ENCODE results near the gene SRPK2.
"Not testable (repeated sequence)": the region's sequence is repeated elsewhere in the genome, so short reads cannot be mapped to it uniquely, and the experiment has no call there.

Gene SRPK2

GRCh38 chr7:105365541-105366534 lies 22.9 kb downstream of the SRPK2 start:
- H3K4me3 Mint-ChIP-seq, result no peak overlapping the region

DNA sequence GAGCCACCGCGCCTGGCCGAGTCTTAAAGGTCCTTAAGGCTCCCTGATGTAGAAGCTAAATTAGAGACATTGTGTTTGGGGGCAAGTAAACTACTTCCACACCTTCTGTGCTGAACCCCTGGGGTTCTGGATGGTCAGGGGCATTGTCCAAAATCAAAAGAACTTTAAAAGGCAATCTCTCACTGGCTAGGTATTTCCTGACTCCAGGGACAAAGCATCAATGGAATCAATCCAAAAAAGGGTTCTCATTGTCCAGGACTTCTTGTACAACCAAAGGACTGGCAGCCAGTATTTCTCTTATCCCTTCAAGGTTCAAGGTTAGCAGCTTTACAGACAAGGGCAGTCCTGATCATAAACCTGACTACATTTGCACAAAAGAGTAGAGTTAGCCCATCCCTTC lies 24.0 kb downstream of the SRPK2 start:
- Mint-ChIP-seq H3K4me1 (peaks cover 42% of the 10 kb centered on the region), H3K36me3 (ENCODE audit: insufficient read depth) (peaks cover 2% of the 10 kb centered on the region), H3K4me3 (no peak overlapping the region), H3K27me3 (no peaks in the 10 kb centered on the region), H3K27ac (ENCODE audit: low read depth) (no peak overlapping the region), H3K9me3 (no peaks in the 10 kb centered on the region)
- no peak for DNase-seq (ENCODE audit: low spot score in 2 of 2)
- no peak for ATAC-seq (replicated peaks; ENCODE audit: extremely low read depth, poor library complexity, severe bottlenecking)

More at GRCh38 chr7:105365541-105366534, 22.9 kb downstream of the SRPK2 start:
- Mint-ChIP-seq H3K27me3 (no peaks in the 10 kb centered on the region), H3K4me1 (peaks cover 39% of the 10 kb centered on the region), H3K36me3 (ENCODE audit: insufficient read depth) (peaks cover 2% of the 10 kb centered on the region), H3K9me3 (no peaks in the 10 kb centered on the region), H3K27ac (ENCODE audit: low read depth) (peak overlapping the region; percentile 35)
- ATAC-seq (replicated peaks; ENCODE audit: extremely low read depth, poor library complexity, severe bottlenecking) (no peak), DNase-seq (ENCODE audit: low spot score in 2 of 2) (no peak)

DNA sequence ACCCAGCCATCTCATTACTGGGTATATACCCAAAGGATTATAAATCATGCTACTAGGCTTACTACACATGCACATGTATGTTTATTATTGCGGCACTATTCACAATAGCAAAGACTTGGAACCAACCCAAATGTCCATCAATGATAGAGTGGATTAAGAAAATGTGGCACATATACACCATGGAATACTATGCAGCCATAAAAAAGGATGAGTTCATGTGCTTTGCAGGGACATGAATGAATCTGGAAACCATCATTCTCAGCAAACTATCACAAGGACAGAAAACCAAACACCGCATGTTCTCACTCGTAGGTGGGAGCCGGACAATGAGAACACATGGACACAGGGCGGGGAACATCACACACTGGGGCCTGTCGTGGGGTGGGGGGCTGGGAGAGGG lies 25.1 kb downstream of the SRPK2 start:
- ATAC-seq (replicated peaks; ENCODE audit: extremely low read depth, poor library complexity, severe bottlenecking); H3K36me3 Mint-ChIP-seq (ENCODE audit: insufficient read depth); H3K4me3 Mint-ChIP-seq; H3K27ac Mint-ChIP-seq (ENCODE audit: low read depth); DNase-seq (ENCODE audit: low spot score in 2 of 2); H3K27me3 Mint-ChIP-seq; H3K9me3 Mint-ChIP-seq: not testable (repeated sequence)
- H3K4me1 Mint-ChIP-seq, result peaks cover 47% of the 10 kb centered on the region

DNA sequence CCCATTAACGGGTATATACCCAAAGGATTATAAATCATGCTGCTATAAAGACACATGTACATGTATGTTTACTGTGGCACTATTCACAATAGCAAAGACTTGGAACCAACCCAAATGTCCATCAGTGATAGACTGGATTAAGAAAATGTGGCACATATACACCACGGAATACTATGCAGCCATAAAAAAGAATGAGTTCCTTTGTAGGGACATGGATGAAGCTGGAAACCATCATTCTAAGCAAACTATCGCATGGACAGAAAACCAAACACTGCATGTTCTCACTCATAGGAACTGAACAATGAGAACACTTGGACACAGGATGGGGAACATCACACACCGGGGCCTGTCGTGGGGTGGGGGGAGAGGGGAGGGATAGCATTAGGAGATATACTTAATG lies 26.0 kb downstream of the SRPK2 start:
- H3K27ac Mint-ChIP-seq (ENCODE audit: low read depth); H3K4me3 Mint-ChIP-seq; H3K36me3 Mint-ChIP-seq (ENCODE audit: insufficient read depth); H3K27me3 Mint-ChIP-seq; ATAC-seq (replicated peaks; ENCODE audit: extremely low read depth, poor library complexity, severe bottlenecking); DNase-seq (ENCODE audit: low spot score in 2 of 2); H3K9me3 Mint-ChIP-seq: not testable (repeated sequence)
- H3K4me1 Mint-ChIP-seq, result peaks cover 51% of the 10 kb centered on the region

DNA sequence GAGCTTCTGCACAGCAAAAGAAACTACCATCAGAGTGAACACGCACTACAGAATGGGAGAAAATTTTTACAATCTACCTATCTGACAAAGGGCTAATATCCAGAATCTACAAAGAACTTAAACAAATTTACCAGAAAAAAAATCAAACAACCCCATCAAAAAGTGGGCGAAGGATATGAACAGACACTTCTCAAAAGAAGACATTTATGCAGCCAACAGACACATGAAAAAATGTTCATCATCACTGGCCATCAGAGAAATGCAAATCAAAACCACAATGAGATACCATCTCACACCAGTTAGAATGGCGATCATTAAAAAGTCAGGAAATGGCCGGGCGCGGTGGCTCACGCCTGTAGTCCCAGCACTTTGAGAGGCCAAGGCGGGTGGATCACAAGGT lies 26.7 kb downstream of the SRPK2 start:
- not testable (repeated sequence) for ATAC-seq (replicated peaks; ENCODE audit: extremely low read depth, poor library complexity, severe bottlenecking); H3K36me3 Mint-ChIP-seq (ENCODE audit: insufficient read depth); H3K4me3 Mint-ChIP-seq; H3K27me3 Mint-ChIP-seq; DNase-seq (ENCODE audit: low spot score in 2 of 2); H3K9me3 Mint-ChIP-seq; H3K27ac Mint-ChIP-seq (ENCODE audit: low read depth)
- peaks cover 51% of the 10 kb centered on the region for H3K4me1 Mint-ChIP-seq

DNA sequence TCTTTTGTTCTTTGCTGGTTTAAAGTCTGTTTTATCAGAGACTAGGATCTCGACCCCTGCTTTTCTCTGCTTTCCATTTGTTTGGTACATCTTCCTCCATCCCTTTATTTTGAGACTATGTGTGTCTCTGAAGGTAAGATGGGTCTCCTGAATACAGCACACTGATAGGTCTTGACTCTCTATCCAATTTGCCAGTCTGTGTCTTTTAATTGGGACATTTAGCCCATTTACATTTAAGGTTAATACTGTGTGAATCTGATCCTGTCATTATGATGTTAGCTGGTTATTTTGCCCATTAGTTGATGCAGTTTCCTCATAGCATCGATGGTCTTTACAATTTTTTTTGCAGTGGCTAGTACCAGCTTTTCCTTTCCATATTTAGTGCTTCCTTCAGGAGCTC lies 28.6 kb downstream of the SRPK2 start:
- not testable (repeated sequence) for H3K27me3 Mint-ChIP-seq; DNase-seq (ENCODE audit: low spot score in 2 of 2); ATAC-seq (replicated peaks; ENCODE audit: extremely low read depth, poor library complexity, severe bottlenecking); H3K27ac Mint-ChIP-seq (ENCODE audit: low read depth); H3K9me3 Mint-ChIP-seq; H3K4me3 Mint-ChIP-seq; H3K36me3 Mint-ChIP-seq (ENCODE audit: insufficient read depth)
- peaks cover 42% of the 10 kb centered on the region for H3K4me1 Mint-ChIP-seq

- Mint-ChIP-seq H3K9me3 (no peaks in the 10 kb centered on the region), H3K27me3 (no peaks in the 10 kb centered on the region), H3K27ac (ENCODE audit: low read depth) (peak overlapping the region; percentile 88), H3K4me3 (no peak overlapping the region), H3K4me1 (peaks cover 60% of the 10 kb centered on the region), H3K36me3 (ENCODE audit: insufficient read depth) (no peaks in the 10 kb centered on the region)
- no peak for DNase-seq (ENCODE audit: low spot score in 2 of 2)
- no peak for ATAC-seq (replicated peaks; ENCODE audit: extremely low read depth, poor library complexity, severe bottlenecking)
These were observed 33.0 kb downstream of the SRPK2 start for GRCh38 chr7:105355701-105356100.

DNA sequence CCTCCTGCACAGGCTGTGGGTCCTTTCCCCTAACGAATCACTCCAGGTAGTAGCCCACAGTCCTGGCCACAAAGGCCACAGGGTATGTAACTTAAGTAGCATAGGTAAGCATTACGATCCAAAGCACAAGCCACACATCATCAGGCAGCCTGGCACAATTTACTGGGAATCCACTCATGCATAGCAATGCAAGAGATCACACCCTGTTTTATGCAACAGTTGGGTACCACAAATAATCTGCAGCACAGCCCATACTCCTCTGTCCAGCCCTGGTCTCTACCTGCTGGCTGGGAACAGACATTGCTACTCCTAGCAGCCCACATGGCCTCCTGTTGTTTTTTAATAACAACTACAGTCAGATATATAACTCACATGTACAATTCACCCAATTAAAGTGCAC lies 34.3 kb downstream of the SRPK2 start:
- H3K4me1 Mint-ChIP-seq, result peaks cover 63% of the 10 kb centered on the region
- DNase-seq (ENCODE audit: low spot score in 2 of 2) (no peak), ATAC-seq (replicated peaks; ENCODE audit: extremely low read depth, poor library complexity, severe bottlenecking) (no peak)
- peak overlapping the region; percentile 88 for H3K27ac Mint-ChIP-seq (ENCODE audit: low read depth)
- no peaks in the 10 kb centered on the region for H3K9me3 Mint-ChIP-seq
- H3K4me3 Mint-ChIP-seq, result peak overlapping the region; percentile 66
- no peaks in the 10 kb centered on the region for H3K36me3 Mint-ChIP-seq (ENCODE audit: insufficient read depth)
- H3K27me3 Mint-ChIP-seq, result no peaks in the 10 kb centered on the region

DNA sequence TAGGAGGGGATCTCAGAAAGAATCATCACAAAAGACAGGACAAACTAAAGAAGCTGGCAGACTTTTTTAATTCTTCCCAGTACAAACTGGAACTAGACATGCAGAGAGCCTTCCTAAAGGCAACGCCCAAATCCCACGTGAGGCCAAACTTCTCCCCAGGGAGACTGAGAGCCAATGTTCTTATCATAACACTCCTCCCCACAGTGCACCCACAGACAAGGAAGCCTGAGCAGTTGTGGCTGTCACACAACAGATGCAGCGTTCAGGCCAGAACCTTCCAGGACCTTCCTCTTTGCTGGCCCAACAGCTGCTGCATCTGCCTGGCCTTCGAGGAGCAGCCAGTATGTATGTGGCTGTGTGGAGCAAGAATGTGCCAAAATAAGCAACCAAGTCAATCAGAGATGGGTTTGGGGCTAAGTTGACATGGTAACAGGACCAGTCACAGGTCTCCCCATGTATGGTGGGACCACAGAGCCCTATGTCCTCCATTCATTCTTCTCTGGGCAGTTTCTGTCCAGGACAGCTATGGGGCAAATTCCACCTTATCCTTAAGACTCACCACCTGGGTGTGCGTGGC lies 34.9 kb downstream of the SRPK2 start:
- DNase-seq (ENCODE audit: low spot score in 2 of 2) (no peak), ATAC-seq (replicated peaks; ENCODE audit: extremely low read depth, poor library complexity, severe bottlenecking) (no peak)
- H3K4me3 Mint-ChIP-seq, result peak overlapping the region; percentile 66
- H3K27ac Mint-ChIP-seq (ENCODE audit: low read depth), result peak overlapping the region; percentile 88
- H3K27me3 Mint-ChIP-seq, result no peaks in the 10 kb centered on the region
- H3K4me1 Mint-ChIP-seq, result peaks cover 64% of the 10 kb centered on the region
- H3K36me3 Mint-ChIP-seq (ENCODE audit: insufficient read depth), result no peaks in the 10 kb centered on the region
- H3K9me3 Mint-ChIP-seq, result no peaks in the 10 kb centered on the region

DNA sequence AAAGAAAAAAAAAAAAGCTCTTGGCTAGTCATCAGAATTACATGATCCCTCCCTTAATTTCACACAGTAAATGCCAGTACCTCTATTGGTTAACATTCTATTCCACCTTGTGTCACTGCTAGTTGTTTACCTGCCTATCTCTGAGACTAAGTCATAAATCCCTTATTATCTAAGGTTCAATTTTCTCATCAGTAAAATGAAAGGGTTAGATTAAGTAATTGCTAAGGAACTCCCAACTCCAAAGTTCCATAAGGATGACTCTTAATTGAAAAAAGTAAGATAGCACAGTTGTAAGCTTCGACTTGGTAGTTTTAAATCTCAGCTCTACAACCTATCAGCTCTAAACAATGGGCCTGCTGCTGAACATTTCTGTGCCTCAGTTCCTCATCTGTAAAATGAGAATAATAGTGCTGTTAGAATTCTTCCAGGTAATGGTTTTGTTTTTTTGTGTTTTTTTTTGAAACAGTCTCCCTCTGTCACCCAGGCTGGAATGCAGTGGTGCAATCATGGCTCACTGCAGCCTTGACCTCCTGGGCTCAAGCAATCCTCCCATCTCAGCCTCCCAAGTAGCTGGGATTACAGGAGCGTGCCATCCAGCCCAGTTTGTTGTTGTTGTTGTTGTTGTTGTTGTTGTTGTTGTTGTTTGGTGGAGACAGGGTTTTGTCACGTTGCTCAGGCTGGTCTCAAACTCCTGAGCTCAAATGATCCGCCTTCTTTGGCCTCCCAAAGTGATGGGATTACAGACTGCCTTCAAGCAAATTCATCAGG lies 35.6 kb downstream of the SRPK2 start:
- H3K36me3 Mint-ChIP-seq (ENCODE audit: insufficient read depth), result peaks cover under 1% of the 10 kb centered on the region
- H3K9me3 Mint-ChIP-seq, result no peaks in the 10 kb centered on the region
- H3K4me3 Mint-ChIP-seq, result peak overlapping the region; percentile 66
- H3K27me3 Mint-ChIP-seq, result no peaks in the 10 kb centered on the region
- ATAC-seq (replicated peaks; ENCODE audit: extremely low read depth, poor library complexity, severe bottlenecking) (no peak), DNase-seq (ENCODE audit: low spot score in 2 of 2) (no peak)
- peaks cover 58% of the 10 kb centered on the region for H3K4me1 Mint-ChIP-seq
- H3K27ac Mint-ChIP-seq (ENCODE audit: low read depth), result peak overlapping the region; percentile 88

DNA sequence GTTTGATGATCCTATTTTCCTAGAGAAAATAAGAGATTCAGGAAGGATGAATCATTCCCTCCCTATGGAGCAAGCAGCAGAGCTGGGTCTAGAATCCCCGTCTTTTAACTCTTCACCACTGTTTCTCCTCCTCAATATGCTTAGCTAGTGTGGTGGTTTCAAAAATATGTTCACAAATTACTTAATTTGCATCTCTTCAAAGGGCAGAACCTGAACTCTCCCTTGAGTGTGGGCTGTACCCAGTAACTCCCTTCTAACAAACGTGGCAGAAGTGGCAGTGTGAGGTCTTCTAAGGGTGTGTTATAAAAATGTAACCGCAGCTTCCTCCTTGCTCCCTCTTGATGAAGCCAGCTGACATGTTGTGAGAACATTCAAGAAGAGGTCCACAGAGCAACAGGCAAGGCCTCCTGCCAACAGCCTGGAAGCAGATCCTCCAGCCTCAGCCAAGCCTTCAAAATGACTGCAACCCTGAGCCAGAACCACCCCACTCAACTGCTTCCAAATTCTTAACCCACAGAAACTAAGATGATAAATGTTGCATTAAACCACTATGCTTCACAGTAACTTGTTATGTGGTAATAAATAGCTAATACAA lies 36.6 kb downstream of the SRPK2 start:
- DNase-seq (ENCODE audit: low spot score in 2 of 2), result peak; percentile 31 to 71
- no peaks in the 10 kb centered on the region for H3K27me3 Mint-ChIP-seq
- no peaks in the 10 kb centered on the region for H3K9me3 Mint-ChIP-seq
- H3K36me3 Mint-ChIP-seq (ENCODE audit: insufficient read depth), result peaks cover 1% of the 10 kb centered on the region
- peaks cover 58% of the 10 kb centered on the region for H3K4me1 Mint-ChIP-seq
- peak overlapping the region; percentile 66 for H3K4me3 Mint-ChIP-seq
- H3K27ac Mint-ChIP-seq (ENCODE audit: low read depth), result peak overlapping the region; percentile 88
- ATAC-seq (replicated peaks; ENCODE audit: extremely low read depth, poor library complexity, severe bottlenecking), result peak; percentile 100

GRCh38 chr7:105350906-105351305 lies 37.8 kb downstream of the SRPK2 start:
- Mint-ChIP-seq H3K27me3 (no peaks in the 10 kb centered on the region), H3K4me1 (peaks cover 67% of the 10 kb centered on the region), H3K36me3 (ENCODE audit: insufficient read depth) (peaks cover 3% of the 10 kb centered on the region), H3K4me3 (peak overlapping the region; percentile 18), H3K27ac (ENCODE audit: low read depth) (peak overlapping the region; percentile 67), H3K9me3 (no peaks in the 10 kb centered on the region)
- ATAC-seq (replicated peaks; ENCODE audit: extremely low read depth, poor library complexity, severe bottlenecking) (no peak), DNase-seq (ENCODE audit: low spot score in 2 of 2) (no peak)
